NCI-H1930 (cell line): Measurements from ENCODE around the gene HVCN1.

Source experiments
- DNase-seq, 2 experiments: peaks; one replicate each; lab custom pipeline; 2025; lab: John Stamatoyannopoulos, UW

Gene HVCN1

DNA sequence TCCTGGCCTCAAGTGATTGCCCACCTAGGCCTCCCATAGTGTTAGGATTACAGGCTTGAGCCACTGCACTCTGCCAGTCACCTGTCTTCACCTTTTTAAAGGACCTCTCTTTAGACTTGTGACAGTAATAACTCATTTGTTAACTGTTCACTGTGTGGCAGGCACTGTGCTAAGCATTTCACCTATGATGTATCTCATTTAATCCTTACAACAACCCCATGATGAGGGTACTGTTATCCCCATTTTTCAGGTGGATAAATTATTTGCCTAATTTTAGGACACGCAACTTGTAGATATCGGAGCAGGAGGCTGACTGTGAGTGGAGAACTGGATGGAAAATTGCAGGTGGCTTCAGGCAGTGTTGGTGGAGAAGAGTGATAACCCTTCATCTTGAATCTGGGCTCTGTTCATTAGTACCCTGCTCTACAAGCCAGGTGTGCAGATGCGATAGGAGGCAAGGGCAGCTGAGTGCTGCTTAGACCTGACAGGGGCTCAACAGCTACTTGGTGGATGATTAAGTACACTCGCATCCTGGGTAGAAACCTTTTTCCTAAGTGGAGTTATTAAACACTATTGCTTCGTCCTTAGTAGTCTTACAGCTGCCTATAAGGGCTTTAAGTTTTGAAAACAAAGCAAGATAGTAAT is 72.3 kb downstream of the HVCN1 start:
- no peak for DNase-seq

DNA sequence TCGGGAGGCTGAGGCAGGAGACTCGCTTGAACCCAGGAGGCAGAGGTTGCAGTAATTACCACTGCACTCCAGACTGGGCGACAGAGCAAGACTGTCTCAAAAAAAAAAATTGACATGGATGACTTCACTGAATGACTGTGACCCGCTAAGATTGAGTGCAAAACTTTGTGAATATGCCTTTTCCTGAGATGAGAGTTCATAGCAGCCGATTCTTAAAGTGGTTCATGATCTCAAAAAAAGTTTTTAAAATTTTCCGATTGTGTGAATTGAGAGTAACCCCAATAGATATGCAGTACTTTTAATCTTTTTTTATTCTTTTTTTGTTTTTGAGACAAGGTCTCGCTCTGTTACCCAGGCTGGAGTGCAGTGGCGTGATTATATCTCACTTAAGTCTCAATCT is 73.7 kb downstream of the HVCN1 start:
- no peak for DNase-seq

DNA sequence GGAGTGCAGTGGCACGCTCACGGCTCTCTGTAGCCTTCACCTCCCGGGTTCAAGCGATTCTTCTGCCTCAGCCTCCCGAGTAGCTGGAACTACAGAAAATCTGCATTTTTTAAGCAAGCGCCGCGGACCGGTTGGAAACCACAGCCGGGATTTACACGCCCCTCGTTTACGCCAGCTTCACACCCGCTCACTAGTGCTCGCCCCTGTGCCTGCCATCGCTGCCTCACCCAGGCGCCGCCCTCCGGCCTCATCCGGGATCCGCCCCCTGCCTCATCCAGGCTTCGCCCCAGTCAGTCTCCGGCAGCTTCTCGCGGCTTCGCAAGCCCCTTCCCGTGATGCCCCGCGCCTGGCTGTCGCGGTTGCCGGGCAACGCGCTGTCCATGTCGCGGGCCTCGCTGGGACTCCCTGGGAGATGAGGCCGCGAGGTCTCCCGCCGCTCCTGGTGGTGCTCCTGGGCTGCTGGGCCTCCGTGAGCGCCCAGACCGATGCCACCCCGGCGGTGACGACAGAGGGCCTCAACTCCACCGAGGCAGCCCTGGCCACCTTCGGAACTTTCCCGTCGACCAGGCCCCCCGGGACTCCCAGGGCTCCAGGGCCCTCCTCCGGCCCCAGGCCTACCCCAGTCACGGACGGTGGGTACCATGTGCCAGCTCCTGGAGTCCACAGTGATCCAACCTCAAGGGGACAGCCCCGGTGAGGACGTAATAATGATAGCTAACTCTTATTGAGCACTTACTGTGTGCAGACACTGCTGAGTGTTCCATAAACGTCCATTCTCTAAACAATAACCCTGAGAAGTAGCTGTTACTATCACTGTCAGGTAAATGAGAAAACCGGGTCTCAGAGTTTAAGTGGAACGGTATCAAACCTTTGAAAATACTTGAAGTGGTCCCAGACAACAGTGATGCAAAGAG is 74.9 kb downstream of the HVCN1 start, which contains the start of gene TCTN1:
TSS of gene TCTN1 (plus strand) at position 359 of the 914 bp plus-strand sequence. CDS start at position 413, 54 bp downstream.
- peak; percentile 94 to 96 for DNase-seq

DNA sequence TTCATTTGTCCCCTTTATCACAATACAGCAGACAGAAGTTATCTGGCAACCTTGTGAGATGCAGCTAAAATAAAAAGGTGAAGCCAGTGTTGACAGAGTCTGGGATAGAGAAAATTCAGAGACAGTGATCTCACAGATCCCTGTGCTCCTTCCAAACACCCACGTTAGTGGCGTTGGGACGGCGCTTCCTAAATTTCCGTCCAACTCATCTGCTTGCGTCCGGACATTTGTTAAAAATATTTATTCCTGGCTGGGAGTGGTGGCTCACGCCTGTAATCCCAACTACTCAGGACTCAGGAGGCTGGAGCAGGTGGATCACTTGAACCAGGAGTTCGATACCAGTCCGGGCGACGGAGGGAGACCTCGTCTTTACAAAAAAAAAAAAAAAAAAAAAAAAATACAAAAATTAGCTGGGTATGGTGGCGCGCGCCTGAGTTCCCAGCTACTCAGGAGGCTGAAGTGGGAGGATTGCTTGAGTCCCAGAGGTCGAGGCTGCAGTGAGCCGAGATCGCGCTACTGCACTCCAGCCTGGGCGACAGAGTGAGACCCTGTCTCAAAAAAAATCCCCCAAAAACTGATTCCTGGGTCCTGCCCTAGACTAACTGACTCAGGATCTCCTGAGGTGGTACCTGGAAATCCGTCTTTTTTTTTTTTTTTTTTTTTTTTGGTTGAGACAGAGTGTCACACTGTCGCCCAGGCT is 75.7 kb downstream of the HVCN1 start:
- DNase-seq = no peak

DNA sequence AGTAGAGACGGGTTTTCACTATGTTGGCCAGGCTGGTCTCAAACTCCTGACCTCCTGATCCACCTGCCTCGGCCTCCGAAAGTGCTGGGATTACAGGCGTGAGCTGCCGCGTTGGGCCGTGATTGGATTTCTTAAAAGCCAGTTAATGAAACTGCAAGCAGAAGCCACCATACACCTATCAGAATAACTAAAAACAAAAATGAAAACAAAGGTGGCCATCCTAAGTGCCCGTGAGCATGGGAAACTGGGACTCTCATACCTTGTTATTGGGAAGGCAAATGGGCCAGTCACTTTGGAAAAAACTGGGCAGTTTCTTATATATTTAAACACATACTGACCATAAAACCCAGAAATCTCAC is 82.7 kb downstream of the HVCN1 start:
- DNase-seq = no peak

DNA sequence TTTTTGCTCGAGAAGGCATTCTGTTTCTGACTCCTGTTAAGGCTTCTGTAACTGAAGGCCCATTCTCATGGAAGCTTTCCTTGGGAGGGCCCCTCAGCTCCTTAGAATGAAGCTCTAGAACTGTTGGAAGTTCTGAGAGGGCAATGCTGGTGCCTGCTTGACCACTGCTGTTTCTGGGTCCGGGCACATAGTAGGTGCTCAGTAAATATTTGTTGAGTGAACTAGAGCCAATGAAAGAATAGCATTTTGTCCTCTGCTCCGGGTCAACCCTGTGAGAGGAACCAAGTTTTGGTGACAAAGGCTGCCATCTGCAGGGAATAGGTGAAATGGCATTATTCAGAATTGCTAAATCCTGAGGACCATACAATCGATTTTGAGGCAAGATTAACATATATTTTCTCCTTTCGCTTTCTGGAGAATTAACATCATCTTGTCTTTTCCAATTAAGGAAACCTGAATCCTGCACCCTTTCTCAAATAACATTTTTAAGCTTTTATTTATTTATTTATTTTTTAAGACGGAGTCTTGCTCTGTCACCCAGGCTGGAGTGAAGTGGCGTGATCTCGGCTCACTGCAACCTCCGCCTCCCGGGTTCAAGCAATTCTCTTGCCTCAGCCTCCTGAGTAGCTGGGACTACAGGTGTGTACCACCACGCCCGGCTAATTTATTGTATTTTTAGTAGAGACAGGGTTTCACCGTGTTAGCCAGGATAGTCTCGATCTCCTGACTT is 86.7 kb downstream of the HVCN1 start:
- DNase-seq = peak; percentile 29 to 56

DNA sequence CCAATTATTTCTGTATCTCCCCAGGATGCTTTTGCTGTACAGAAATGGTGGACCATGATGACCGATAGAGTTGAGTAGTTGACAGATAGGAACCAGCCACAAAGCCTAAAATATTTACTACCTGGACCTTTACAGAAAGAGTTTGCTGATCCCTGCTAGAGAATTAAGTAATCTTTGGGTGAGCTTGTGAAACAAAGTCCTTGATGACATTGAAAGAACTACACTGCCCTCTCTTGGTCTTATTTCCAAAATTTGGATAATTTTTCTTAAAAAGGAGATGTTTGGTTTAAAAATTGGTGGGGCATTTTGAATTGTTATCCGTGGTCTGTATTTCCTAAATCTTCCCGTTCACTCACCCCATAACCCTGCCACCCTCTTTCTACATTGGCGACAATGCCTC is 88.7 kb downstream of the HVCN1 start:
- peak; percentile 3 to 9 for DNase-seq

DNA sequence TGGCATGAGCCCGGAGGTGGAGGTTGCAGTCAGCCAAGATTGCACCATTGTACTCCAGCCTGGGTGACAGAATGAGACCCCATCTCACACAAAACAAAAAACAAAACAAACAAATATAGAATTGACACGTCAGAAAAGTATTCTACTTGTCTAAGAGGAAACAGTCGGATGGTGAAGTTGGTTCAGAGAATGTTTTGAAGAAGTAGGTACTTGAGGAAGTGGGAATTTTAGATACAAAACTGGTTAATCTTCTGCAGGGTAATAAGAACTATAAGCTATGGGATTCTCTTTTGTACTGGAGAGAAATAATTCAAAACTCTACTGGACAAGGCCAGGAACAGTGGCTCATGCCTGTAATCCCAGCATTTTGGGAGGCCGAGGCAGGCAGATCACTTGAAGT is 89.6 kb downstream of the HVCN1 start:
- DNase-seq = no peak
